Activated CD4-positive, CD25-positive, alpha-beta regulatory T cell (primary cell): Measurements from ENCODE around the gene AVEN.
"Not testable (repeated sequence)": the region's sequence is repeated elsewhere in the genome, so short reads cannot be mapped to it uniquely, and the experiment has no call there.

Experiments
- DNase-seq, 4 experiments: peaks; one replicate each; lab custom pipeline; 2025; lab: John Stamatoyannopoulos, UW

The AVEN gene

DNA sequence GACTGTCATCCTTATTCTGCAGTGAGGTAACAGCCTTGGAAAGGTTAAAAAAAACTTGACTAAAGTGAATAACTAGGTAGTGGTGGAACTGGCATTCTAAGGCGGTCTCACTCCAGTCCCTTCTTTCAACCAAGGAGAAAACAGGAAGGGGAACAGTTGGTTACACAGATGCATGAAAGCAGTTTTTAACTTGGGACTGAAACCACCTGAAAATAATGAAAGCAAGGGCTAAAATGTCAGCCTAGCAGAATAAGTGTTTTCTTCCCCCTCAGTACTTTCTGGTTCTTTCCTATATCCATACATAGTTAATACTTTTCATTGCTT is 748 bp upstream of the AVEN start:
- DNase-seq = no peak

DNA sequence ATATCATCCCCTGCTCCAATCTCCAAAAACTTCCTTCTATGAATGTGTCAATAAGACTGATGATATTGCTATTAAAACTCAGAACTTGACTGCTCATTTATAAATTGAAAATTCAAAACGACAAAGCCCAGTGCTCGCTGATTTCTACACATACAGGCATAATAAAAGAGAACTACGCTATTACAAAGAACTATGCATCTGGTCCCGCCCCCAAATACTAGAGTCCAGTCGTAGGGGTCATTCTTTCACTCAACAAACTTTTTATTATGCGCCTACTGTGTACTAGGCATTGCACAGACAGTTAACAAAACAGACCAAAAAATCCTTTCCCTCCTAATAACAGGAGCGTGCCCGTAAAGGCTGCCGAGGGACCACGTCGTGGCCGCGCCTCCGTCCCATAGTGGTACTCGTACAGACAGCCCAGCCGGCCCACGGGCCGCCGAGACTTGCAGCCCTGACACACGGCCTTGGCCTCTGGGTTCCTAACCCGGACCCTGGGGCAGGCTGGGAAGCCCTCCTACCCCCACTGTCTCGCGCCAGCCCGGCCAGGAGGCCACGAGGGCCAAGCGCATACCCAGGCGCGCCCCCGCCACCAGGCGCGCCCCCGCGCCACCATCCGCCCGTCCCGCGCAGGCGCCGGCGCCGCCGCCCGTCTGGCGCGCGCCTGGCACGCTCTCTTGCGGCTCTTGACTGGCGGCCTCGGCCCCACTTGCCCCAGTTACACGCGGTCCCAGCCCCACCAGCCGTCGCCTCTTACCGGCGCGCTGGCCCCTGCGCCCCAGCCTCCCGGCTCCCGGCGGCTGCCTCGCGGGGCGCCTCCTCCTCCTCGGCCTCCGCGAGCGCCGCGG is 757 bp downstream of the AVEN start:
- peak; percentile 43 to 57 (median 48) for DNase-seq

DNA sequence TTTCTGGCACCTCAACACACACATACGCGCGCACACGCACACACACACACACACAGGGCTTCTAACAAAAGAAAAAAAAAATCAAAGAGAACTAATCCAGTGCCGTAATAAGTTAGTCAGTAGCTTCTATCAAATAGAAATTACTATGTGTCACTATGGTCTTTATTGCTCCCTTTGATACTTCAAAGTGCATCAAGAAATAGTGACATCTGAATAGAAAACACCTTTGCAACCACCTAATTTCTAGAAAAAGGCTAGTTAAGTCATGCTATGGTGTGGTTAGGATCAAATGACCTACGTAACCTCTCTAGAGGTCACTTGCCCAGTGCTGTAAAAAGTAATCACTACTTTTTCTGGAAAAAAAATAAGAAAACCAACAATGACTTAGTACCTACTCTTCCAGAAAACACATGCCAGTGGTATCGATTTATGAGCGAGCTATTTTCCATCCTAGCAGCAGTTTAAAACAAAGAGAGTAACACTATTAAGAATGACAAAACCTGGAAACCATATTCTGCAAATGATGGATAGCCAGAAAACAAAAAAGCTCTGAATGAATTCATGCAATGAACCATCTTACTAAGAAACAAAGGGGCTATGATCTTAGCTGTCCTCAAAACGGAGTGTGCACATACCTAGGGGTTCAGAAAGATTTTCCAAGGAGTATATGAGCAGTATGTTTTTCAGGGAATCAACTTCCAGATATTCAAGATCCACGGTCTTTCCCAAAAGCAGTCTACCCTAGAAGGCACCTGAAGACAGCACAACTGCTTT is 6.8 kb downstream of the AVEN start:
- no peak for DNase-seq

DNA sequence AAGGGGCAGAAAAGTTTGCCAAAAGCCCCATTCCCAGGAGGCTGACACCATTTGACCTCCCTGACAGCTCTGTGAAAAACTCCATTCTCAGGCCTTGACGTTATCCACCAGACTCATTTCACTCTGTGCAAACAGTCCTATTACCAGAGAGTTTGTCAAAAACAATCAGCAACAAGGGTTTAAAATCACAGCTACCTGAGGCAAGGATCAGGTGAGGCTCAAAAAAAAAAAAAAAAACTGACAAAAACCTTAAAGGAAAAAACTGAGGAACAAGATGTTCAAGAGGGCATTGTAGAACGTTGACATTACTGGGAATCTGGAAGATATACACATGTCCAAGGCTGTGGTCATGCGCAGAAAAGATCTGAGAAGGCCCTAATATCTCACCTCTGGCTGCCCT is 11.4 kb downstream of the AVEN start:
- no peak for DNase-seq

DNA sequence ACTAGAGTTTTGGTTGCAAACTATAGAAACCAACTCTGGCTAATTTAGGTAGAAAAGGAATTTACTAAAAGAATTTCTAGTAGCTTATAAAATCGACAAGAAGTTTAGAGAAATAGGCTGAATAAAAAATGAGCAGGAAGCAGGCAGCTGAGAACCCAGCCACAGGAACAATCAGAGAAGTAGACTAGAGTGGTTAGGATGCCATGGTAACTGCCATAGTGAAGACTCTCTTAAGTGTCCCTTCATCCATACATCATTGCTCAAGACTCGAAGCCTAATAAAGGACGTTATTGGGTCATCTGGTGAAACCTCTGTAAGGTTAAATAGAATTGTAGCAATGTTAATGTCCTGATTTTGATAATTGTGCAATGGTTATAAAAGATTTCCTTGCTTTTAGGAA is 13.8 kb downstream of the AVEN start:
- no peak for DNase-seq

DNA sequence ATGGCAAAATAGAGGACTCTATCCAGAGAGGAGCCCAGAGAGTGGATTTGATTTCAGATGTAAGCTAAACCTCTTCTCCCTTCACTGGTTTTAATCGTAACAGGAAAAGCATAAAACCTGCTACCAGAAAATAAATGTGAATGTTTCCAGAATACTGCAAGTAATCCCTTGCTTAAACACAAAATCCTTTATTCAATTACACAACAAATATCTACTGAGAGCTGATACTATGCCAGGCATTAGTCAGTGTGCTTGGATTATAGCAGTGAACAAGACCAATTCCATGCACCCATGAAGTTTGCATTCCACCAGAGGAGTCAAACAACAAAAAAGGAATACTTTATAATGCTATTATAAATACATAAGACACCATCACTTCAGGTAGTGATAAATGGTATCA is 15.1 kb downstream of the AVEN start:
- DNase-seq = no peak

DNA sequence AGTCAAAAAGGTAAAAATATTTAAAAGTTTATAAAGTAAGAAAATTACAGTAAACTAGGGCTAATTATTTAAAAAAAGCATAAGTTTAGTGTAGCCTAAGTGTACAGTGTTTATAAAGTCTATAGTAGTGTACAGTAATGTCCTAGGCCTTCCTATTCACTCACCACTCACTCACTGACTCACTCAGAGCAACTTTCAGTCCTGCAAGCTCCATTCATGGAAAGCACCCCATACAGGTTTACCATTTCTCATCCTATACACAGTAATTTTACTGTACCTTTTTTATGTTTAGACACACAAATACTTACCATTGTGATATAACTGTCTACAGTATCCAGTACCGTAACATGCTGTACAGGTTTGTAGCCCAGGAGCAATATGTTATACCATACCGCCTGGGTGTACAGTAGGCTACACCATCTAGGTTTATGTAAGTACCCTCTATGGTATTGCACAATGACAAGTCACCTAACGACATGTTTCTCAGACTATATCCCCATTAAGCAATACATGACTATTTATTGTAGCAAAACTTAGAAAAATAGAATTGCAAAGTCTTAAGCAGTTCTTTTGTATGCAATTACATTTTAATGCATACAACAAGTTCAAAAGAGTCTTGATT is 19.5 kb downstream of the AVEN start:
- DNase-seq = no peak

DNA sequence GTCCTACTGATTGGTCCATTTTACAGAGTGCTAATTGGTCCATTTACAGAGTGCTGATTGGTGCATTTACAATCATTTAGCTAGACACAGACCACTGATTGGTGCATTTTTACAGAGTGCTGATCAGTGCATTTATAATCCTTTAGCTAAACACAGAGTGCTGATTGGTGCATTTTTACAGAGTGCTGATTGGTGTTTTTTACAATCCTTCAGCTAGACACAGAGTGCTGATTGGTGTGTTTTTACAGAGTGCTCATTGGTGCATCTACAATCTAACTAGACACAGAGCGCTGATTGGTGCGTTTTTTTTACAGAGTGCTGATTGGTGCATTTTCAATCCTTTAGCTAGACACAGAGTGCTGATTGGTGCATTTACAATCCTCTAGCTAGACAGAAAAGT is 20.3 kb downstream of the AVEN start:
- DNase-seq = not testable (repeated sequence)

DNA sequence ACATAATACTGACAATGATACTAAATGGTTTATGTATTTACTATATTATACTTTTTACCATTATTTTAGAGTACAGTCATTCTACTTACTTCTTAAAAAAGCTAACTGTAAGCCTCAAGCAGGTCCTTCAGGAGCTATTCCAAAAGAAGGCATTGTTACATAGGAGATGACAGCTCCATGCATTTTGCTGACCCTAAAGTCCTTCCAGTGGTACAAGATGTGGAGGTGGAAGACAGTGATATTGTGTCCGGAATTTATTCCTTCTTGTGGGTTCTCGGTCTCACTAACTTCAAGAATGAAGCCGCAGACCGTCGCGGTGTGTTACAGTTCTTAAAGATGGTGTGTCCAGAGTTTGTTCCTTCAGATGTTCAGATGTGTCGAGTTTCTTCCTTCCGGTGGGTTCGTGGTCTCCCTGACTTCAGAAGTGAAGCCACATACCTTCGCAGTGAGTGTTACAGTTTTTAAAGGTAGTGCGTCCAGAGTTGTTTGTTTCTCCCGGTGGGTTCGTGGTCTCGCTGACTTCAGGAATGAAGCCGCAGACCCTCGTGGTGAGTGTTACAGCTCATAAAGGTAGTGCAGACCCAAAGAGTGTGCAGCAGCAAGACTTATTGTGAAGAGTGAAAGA is 20.9 kb downstream of the AVEN start:
- DNase-seq = no peak

DNA sequence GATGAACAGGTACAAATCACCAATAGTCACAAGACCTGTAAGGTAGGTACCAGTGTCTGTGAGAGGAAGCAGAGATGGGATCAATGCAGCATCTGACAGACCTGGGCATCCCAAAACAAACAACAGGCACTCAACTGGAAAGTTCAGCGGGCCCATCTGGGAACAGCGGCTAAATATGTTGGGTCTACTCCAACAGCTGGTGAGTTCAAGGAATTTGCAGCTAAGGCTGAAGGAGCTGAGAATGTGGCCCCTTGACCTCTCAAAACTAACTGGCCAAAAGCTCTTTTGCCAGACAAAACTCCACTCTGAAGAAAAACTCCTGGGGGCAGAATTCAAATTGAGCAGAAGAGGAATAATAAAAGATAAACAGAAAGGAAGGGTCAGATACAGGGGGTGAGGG is 24.4 kb downstream of the AVEN start:
- DNase-seq = no peak

DNA sequence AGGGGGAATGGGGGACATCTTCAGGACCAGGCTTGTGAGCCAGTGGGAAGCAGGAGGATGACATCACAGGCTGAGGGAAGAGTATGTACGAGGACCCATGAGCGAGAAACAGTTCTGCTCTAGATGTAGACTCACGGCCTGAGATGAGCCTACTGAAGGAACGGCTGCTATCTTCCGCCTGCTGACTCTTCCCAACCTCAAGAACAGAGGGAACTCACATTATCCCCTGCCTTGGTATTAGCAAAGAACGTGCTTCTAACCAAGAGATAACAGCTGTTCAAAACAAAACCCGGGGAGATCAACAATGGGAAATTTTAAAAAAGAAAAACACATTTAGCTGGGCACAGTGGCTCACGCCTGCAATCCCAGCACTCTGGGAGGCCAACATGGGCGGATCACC is 25.3 kb downstream of the AVEN start:
- DNase-seq = no peak

DNA sequence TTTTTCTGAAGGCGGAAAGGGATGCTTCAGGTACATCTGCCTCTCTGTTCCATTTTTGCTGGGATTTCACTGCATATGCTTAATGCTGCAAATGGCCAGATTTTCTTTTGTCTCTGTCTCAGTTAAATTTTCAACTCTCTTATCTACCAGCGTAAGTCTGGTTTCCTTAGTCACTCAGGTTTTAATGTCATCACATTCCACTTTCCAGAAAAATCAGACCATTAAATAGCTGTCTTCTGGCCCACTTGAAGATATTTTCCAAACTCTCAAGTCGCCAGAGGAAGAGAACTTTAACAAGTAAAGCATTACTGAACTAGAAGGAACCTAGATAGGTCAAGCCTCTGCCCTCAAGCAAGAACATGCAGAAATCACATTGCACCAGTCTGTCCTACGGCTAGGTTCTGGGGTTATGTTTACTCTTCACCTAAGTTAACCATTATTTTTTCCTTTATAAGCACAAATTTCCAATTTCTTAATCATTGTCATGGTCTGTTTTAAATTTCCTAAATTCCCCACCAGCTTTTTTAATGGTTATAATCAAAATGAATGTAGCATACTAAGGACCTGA is 26.5 kb downstream of the AVEN start:
- no peak for DNase-seq

DNA sequence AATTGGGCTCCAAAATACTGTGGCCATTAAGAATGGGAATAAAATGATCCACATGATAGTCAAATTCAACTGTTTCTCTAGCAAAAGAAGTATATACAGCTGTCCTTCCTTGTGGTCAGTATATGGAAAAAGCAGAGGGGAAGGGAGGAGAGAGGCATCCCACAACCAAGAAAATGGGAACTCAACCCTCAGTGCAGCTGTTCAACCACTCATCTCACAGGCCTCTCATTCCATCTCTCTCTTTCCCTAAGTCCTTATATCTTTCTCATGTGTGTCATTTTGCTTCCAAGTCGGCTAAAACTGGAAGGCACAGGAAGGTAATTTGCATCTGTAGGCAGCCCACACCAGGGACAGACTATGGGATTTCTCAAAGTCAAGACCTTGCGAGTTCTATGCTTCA is 27.5 kb downstream of the AVEN start:
- DNase-seq = no peak

DNA sequence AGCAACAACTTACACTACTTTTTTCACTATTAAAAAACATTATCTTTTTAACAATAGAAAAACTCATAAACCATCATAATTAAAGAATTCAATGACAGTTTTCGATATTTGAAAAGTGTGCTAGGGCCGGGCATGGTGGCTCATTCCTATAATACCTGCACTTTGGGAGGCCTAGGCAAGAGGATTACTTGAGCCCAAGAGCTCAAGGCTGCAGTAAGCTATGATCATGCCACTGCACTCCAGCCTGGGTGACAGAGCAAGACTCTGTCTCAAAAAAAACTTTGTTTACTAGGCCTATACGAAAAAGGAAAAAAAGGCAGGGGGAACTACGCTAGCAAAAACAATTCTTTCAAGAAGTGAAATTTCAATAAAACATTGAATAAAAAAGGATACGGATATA is 28.1 kb downstream of the AVEN start:
- DNase-seq = no peak

DNA sequence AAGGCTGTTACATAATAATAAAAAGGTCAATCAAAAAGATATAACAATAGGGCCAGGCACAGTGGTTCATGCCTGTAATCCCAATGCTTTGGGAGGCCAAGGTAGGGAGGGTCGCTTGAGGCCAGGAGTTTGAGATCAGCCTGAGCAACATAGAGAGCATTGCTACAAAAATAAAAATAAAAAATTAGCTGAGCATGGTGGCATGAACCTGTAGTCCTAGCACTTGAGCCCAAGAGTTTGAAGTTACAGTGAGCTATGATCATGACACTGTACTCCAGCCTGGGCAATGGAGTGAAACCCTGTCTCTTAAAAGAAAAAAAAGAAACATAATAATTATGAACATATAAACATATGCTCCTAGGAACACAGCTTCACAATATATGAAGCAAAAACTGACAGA is 29.3 kb downstream of the AVEN start:
- DNase-seq = no peak

DNA sequence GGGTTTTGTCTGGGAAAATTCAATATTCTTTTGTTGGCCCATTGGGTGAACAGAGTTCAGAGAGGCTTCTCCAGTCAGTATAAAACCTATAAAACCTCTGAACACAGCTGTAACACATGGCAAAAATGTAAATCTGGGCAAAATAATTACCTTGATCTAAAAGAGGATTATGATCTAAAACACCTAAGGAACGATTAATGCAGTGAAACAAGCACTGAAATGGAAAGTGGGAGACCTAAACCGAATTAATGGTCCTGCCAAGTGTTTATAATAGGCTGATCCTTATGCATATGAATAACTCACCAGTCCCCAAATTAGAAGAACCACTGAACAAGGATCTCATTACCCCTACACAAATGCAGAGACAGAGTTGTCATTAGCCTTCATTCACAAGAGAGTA is 32.6 kb downstream of the AVEN start:
- no peak for DNase-seq

DNA sequence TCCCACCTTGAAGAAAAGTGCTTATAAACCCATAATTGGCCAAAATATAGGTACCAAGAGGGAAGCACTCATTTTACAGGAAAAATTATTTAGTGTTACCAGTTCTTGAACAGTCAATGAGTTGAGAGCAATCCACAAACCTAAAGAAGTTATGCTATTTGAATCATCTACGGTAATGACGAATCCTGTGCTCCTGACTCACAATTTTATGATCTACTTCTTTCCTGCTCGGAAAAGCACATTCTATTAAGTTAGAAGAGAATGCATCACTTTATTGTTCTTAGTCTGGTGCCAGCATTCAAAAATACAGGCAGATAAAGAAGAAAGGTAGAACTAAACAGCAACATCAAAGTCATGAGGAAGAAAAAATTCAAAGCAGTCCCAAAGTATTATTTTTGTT is 37.5 kb downstream of the AVEN start:
- no peak for DNase-seq

DNA sequence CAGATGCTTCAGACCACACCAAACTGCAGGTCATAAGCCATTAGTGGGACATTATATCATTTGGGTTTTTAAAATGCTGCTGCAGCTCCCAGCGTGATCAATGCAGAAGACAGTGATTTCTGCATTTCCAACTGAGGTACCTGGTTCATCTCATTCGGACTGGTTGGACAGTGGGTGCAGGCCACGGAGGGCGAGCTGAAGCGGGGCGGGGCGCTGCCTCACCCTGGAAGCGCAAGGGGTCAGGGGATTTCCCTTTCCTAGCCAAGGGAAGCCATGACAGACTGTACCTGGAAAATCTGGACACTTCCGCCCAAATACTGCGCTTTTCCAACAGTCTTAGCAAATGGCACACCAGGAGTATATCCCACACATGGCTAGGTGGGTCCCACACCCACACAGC is 43.3 kb downstream of the AVEN start:
- DNase-seq = not testable (repeated sequence)

DNA sequence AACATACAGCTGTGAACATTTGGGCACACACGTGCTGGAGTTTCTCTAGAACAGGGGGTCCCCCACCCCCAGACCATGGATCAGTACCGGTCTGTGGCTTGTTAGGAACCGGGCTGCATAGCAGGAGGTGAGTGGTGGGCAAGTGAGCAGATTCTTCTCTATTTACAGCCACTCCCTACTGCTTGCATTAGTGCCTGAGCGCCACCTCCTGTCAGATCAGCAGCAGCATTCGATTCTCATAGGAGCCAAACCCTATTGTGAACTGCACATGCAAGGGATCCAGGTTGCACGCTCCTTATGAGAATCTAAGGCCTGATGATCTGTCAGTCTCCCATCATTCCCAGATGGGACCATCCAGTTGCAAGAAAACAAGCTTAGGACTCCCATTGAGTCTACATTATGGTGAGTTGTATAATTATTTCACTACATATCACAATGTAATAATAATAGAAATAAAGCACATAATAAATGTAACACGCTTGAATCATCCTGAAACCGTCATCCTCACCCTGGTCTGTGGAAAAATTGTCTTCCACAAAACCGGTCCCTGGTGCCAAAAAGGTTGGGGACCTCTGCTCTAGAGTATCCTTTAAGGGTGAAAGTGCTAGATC is 44.9 kb downstream of the AVEN start:
- DNase-seq = no peak

DNA sequence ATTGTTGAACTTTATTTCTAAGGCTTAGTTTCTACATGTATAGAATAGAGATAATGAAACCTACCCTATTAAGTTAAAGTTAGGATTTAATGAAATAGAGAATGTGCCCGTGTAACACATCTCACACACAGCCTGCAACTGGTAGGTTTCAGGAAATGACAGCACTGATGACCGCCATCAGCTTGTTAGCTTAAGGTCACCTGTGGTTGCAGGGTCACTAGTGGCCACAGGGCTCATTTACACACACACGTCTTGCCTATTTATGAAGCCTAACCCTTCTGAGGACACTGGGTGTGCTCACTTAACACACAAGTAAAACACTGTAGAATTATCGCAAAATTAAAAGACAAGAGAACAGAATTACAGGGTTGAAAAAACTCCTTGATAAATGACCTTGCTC is 50.6 kb downstream of the AVEN start:
- no peak for DNase-seq

DNA sequence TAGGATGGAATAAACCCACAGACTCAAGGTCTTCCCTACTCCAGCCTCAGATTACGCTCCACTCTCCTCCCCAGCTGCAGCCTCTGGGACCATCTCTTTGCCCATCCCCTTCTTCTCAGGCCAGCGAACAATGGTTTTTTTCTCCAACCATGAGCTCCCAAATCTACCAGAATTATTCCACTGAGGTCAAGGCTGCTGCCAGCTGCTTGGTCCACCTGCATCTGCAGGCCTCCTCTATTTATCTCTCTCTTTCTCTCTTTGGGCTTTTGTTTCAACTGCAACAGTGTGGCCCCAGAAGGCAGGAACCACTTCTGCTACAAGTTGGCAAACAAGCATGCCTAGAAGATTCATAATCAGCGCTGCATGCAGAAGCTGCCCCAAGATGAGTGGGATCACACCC is 51.6 kb downstream of the AVEN start:
- no peak for DNase-seq

DNA sequence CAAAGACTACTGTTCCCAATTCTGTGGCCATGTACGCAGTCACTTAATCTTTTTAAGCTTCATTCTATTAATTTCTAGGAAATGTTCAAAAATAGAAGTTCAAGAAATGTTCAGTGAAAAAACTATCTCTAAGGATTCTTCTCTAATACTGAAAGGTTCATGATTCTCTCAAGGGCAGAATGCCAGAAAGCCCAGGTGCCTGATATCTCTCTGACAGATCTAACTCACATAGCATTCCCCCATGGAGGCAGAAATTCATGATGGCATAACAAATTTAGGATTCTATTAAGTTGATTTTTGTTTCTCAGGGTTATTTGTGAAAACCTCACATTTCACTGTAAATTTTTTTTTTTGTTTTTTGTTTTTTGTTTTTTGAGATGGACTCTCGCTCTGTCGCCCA is 53.3 kb downstream of the AVEN start:
- DNase-seq = no peak
